Stimulated activated CD8-positive, alpha-beta memory T cell treated with anti-CD3 and anti-CD28 coated beads, Interleukin-12 subunit alpha, Interleukin-12 subunit beta, amount 100 ng/mL, for 24 hours (primary cell): ENCODE measurements around the gene IGDCC3.
"Not testable (repeated sequence)": the region's sequence is repeated elsewhere in the genome, so short reads cannot be mapped to it uniquely, and the experiment has no call there.

ENCODE experiments used
- DNase-seq: peaks from one replicate; pipeline ENCODE4 v3.0.0-alpha.2; 2020; ENCODE audit errors: extremely low read depth

Gene IGDCC3

DNA sequence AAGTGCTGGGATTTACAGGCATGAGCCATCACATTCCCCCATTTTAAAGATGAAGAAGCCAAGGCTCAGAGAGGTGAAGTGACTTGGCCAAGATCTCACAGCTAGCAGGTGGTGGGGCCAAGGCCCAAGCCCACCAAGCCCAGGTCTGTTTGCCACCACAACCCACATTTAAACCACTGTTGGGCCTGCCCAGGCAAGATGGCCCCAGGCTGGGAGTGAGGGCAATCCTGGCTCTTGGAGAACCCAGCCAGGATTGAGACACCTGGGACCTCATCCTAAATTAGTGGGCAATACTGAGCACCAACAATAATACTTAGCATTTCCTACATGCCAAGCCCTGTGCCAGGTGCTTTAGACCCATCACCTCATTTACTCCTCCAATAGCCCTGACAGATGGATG lies 6.9 kb downstream of the IGDCC3 start:
- DNase-seq: no peak

DNA sequence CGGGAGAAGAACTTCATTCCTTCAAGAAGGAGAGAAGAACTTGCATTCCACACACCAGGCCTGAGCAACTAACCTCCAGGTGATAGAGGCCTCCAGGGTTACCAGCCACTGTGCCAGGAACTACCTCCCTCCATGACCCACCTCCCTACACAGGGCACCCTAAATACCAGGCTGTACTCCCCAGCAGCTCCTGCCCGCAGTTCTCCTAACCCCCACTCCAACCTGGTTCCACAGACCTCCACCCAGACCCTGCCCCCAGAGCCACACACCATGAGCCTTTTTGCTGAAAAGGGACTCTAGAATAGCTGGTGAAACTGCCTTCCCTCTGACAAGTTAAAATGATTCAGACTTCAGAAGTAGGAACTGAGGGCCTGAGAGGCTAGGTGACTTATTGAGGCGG lies 8.2 kb downstream of the IGDCC3 start:
- DNase-seq: no peak

DNA sequence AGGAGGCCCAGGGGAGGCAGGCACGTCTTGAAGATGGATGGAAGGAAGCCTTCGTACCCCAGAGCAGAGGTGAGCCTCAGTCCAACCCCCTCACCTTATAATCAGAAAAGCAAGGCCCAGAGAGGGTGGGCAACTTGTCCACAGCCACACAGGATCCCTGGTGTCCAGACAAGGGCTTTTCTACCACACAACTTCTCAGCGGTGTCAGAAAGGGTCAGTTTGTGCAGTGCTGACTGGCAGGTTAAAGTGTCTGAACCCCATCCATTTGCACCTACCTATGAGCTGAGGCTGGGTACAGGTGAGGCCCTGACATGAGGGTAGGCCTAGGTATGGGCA lies 8.6 kb downstream of the IGDCC3 start:
- DNase-seq: no peak

DNA sequence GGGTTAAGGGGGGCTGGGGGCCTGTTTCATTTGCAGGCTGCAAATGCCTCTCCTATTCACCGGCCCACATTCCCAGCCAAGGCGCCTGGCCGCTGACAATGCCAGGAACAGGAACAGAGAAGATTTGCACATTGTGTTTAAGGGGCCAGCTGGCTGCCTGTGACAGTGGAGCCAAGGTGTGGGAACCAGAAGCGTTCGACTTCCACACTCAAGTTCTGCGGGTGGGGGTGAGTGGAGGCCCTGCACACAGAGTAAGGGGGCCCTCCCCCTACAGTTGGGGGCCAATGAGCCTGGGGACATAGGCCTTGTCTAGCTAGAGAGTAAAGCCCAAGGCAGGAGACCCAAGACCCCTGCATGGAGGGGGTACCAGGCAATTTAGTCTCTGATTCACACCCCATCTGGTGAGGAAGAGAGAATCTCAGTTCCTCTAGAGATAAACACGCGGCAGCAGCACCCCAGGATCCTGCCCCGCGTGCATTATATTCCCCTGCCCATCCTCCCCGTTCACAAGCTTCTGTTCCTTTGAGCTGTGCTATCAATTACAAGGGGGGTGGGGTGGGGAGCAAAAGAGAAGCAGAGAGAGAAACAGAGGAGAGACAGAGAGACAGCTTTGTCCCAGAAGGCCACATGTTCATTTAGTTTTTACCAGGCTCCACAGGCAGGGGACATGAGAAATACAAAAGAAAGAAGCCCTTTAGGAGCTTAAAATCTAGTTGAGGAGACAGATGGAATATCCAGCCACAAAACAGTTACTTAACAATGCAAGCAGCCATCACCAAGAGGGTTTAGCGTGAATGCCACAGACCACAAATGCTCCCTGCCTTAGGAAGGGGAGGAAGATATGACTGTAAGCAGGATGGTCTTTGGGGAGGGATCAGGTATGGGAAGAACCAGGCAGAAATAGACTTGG lies 9.2 kb downstream of the IGDCC3 start:
- no peak for DNase-seq

DNA sequence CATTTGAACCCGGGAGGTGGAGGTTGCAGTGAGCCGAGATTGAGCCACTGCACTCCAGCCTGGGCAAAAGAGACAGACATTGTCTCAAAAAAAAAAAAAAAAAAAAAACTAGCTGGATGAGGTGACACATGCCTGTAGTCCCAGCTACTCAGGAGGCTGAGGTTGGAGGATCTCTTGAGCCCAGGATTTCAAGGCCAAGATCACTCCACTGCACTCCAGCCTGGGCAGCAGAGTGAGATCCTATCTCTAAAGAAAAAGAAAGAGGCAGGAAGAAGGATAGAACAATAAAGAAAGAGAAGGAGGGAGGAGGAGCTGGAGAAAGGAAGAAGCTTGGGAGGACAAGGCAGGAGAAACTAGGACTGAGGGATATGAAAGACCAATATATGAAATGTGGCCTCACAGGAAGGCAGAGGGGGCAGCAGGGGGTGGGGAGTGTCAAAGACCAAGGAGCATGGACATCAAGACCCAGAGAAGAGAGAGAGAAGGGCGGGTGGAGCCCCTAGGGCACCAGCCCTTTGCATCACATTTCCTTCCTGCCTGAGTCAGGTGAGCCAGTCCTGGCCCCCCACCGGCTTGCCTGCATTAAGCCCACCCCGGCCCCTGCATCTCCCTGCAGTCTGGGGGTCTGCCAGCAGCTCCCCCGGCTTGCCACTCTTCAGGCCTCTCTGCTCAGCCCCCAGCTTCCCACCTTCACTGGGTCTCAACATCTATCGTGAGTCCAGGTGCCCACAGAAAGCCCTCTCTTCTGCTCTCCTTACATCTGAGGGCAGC lies 11.5 kb downstream of the IGDCC3 start:
- no peak for DNase-seq

DNA sequence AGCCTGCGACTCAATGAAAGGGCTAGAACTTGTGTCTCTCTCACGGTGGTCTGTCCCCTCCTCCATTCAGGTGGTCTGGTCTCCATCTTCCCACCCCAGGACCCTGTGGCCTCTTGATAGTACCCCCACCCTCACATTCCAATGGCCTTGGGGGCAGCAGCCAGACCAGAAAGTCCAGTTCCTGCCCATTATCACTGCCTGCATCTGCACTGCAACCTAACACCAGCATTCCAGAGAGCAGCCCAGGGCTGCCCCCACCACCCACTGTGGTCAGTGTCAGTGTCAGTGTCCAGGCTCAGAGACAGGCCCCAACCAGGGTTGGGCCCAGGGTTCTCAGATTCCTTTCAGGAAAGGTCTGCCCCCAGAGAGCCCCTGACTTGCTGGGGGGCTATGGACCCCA lies 12.6 kb downstream of the IGDCC3 start:
- DNase-seq: no peak

DNA sequence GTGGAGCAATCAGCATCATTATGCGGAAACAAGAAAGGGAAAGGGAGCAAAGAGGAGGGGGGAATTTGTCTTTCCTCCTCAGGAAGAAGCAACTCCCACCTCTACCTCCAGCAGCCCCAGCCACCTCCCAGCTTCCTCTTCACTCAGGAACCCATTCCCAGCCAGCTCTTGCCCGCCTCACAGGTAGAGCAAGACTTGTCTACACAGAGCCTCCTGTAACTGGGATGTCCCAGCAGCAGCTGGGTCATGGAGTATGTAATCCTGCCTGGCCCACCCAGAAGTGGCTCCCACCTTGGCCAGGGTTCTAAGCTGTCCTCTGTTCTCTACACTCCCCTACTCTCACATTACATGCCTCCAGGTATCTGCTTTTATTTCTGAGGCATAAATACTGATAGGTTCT lies 14.0 kb downstream of the IGDCC3 start:
- no peak for DNase-seq

DNA sequence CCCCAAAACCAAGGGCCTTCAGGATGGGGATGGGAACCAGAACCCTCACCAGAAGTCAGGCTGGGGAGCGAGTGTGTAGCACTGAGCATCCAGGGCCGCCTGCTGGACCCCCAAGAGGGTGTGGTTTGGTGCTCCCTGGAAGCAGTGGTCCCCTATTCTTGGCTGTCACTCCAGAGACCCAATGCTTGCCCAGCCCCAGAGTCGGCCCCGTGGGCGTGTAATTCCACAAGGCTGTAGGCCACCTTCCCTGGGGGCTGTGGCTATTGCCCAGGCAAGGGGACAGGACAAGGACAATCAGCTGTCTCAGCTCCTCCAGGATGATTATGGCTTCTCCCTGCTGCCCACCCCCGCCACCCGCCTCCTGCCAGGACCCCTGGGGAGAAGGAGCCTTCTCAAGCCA lies 14.5 kb downstream of the IGDCC3 start:
- no peak for DNase-seq

DNA sequence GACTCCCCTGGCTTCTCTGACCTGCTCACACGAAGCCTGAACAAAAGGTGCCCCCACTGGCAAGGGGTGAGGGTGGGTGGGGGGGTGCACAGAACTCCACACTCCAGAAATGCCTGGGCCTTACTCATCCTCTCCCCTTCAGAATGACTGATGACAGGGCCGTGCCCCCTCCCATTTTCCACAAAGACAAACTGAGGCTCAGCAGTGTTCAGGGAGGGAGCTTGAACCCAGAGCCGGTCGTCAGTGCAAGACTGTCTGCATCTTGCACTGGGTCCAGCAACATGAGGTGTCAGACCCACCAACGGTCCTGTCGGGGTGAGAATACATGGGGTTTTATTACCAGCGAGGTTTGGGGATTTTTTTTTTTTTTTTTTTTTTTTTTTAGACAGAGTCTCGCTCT lies 15.3 kb downstream of the IGDCC3 start:
- DNase-seq: no peak

DNA sequence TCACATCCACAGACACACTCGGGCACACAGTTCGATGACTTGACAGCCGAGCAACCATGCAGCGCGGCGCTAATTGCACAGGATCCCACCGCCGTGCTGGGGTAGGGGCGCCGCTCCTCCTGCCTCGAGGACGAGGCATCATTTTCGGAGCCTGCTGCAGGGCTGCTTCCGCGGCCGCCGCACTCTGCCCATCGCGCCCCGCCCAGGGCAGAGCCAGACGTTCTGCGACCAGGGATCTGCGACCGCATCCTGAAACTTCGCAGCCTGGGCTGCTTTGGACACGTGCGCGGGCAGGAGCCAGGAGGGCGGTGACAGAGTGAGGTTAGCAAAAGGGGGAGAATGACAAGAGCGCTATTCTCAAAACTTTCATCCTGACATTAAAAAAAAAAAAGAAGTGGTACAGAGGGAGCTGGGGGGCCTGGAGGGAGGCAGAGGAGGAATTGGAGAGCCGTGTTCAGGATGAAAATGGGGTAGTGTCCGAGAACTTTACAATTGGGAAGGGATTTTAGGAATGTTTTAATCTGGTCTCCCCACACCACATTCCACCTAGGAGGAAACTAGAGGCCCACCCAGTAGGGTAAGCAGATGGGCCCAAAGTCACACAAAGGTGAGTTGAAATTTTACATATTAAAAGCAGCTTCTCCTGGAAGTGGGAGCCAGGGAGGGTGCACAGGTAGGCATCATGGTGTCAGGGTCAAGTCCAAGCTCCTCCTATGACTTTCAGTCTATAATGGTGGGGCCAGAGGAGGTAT lies 15.9 kb downstream of the IGDCC3 start:
- no peak for DNase-seq

DNA sequence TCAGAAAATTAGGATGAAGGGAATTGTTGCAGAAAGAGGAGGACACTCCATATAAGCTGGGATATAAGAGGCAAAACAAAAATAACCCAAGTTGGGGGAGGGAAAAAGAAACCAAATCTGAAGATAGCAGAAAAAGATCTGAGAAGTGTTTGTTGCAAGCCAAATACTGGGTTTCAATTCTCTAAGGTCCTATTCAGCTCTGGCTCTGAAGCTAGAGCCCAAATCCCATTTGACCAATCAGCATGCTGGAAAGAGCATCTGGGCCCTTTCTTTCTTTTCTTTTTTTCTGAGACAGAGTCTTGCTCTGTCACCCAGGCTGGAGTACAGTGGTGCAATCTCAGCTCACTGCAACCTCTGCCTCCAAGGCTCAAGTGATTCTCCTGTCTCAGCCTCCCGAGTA lies 17.3 kb downstream of the IGDCC3 start:
- no peak for DNase-seq

DNA sequence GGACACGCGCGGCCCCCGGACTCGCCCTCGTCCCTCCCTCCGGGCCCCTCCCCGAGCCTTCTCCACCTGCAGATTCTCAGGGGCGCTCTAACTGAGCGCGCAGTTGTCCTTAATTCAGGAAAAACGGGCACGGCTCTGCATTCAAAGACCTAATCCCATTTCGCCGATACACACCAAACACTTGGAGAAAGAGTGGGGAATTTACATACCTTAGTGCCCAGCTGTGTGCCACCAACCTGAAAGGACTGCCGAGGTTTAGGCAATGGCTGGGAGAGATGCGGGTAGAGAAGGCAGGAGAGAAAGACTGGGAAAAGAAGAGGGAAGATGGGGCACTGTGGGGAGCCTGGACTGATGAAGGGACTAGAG lies 21.8 kb downstream of the IGDCC3 start:
- DNase-seq: no peak

DNA sequence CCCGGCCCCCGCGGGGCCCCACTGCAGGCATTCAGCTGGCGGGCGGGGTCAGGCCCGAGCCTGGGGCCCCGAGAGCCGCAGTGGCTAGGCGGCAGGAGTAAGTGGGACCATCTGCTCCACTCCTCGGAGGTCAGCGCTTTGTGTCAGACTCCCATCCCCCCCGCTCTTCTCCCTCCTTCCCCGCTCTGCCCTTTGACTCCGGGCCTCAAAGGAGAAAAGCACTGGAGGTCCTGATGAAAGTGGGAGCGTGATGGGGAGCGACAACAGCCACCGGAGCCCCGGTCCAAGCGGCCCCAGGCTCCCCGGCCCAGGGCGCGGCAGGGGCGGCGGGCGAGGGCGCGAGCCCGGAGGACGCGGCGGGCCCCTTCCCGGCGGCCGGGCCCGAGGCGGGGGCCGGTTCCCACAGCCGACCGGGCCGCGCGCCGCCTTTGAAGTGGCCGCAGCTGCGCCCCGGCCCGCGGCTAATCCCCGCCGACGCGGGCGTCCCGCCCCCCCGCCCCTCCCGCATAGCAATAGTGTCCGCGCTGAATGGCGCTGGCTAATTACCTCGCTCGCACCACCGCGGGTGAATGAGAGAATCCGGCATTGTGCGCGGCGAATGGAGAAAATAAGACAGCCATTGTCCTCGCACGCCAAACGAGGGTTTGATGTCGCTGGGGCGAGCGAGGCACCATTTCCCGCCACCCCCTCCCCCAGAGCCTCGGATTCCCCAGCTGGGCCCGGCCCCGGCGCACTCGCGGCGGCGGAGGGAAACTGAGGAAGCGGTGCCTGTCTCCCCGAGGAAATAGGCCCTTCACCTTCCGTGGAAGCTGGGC lies 22.4 kb downstream of the IGDCC3 start:
- DNase-seq: no peak

DNA sequence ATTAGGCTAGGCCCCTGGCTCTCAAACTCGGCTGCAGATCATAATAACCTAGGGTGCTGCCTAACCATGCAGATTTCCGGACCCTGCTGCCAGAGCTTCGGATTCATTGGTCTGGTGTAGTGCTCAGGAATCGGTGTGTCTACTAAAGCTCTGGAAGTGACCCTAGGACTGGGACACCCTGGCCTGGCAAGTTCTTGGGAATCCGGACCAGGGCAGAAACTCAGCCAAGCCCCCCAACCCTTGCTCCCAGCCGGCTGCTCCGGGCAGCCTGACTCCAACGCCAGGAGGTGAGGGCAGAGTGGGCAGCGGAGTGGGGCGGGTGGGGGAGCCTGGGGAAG lies 23.0 kb downstream of the IGDCC3 start:
- no peak for DNase-seq

DNA sequence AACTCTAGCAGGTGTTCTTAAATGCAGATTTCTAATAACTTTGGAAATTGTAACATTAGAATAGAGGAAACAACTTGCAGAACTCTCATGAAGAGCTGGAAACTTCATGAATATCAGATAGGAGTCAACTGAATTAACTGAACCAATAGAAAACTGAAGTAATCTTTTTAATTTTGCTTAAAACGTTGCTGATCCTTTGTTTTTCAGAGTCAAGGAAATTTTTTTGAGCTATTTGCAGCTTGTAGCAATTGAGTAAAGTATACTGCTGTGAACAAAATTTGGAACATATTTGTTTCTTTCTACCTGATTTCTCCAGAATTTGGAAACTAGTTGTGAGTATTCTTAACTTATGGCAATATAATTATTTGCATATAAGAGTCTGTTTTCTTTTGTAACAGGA lies 25.8 kb downstream of the IGDCC3 start:
- not testable (repeated sequence) for DNase-seq

DNA sequence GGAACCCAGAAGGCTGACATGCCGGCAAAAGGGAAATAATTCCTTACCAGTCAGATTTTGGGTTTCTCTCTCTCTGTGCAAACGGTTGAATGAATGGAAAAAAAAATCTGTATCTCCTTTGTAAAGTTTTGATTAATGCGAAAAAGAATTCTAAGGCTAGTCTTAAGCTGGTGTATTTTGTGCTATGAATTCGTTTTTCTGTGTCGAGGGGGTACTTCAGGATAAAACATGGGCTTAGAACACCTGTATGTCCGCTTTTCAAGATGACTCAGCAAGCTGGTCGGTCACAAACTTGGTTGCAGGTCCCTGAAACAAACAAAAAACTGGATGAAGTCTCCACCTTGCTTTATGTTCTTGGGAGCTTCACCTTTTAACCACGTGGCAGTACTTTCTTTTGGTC lies 28.5 kb downstream of the IGDCC3 start:
- DNase-seq: no peak

DNA sequence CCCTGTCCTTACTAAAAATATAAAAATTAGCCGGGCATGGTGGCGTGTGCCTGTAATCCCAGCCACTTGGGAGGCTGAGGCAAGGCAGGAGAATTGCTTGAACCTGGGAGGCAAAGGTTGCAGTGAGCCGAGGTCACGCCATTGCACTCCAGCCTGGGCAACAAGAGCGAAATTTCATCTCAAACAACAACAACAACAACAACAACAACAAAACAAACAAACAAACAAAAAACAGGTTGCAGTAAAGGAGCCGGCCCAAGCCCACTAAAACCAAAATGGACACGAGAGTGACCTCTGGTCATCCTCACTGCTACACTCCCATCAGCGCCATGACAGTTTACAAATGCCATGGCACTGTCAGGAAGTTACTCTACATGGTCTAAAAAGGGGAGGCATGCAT lies 30.0 kb downstream of the IGDCC3 start:
- DNase-seq: not testable (repeated sequence)

DNA sequence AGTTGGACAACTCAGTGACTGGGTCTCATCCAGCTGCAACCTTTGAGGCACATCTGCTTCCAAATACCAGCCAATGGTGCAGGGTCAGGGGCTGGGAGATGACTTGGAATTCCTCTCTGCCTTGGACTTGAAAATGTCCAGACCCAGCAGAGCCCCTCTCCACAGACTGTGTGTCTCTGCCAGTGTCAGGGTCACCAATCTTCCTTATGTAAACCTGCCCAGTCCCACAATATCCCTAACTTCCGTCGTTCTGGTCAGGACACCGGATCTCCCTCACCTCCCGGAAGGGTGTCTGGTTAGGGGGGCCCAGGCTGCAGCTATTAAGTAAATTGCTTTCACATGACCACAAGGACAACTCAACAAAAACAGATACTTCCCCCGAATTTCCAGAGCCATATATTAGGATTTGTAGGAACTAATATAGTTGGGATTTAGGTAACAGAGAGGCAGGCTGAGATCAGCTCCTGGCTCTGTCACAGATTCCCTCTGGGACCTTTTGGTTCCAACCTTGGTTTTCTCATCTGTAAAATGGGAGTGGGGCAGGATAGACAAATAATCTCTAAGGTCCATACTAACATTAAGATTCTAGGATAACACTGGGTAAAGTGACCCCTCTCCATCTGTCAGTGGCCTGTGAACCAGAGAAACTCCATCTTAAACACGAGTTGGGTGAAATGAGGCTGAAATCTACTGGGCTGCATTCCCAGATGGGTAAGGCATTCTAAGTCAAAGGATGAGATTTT lies 30.8 kb downstream of the IGDCC3 start:
- DNase-seq: no peak

DNA sequence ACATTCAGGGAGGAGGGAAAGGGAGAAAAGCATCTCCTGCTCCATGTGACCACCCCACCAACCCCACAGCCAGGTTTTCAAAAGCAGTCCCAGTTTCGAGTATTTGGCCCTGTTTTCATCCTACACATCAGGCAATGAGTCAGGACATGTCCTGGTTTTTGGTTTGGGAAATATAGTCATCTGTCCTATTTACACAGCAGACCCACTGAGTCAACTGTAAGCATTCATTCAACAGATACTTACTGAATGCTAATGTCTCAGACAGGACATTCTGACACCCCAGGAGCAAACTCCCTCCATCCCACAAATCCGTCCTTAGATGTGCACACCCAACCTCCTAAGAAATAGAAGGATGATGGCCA lies 32.9 kb downstream of the IGDCC3 start:
- no peak for DNase-seq

DNA sequence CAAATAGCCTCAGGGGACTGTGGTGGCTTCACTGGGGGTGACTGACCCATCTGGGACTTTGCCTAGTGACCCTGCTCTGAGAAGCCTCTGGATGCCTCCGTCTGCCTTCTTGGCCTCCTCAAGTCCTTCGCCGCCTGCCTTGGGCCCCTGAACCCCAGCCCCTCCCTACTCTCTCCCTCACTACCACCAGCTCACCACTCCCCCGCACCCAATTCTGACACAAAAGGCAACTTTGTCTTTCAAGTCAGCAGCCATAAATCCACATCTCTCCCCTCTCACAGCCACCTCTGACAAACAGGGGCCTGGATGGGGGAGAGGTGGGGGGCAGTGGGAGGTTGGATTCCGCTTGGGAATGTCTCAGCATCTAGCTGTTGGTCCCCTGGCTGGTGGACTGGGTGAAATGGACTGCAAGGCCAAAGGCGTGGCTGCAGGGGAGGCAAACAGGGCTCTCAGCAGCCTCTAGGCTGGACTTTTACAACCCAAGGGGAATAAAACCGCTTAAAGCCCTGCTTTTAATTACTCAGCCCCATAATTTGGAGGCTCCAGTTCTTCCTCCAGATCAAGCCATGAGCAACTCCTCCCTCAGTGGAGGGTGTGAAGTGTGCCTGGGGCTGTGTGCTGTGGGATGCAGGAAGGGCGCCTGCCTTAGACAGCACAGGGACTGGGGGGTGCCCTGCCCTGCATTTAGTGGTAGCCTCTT lies 33.4 kb downstream of the IGDCC3 start:
- no peak for DNase-seq
